Uterus (tissue), 2 donors: Measurements from ENCODE around the gene CD40.

Experiments
- CTCF ChIP-seq, 4 experiments: fragments of 200-600 bp in 2 of 4; fragments of 450-650 bp in 2 of 4; sonication (generic) in 2 of 4; IDR thresholded peaks; one replicate each; pipeline ENCODE4 v1.5.1; 2016 to 2019; ENCODE audit warnings: antibody characterized with exemption in 4 of 4, mild to moderate bottlenecking in 2 of 4, moderate library complexity in 1 of 4
- POLR2A ChIP-seq, 2 donors: fragments of 450-650 bp; IDR thresholded peaks; one replicate each; pipeline ENCODE4 v1.6.1; 2016; ENCODE audit warnings: antibody characterized with exemption in 2 of 2, mild to moderate bottlenecking in 1 of 2, moderate library complexity in 1 of 2

DNA sequence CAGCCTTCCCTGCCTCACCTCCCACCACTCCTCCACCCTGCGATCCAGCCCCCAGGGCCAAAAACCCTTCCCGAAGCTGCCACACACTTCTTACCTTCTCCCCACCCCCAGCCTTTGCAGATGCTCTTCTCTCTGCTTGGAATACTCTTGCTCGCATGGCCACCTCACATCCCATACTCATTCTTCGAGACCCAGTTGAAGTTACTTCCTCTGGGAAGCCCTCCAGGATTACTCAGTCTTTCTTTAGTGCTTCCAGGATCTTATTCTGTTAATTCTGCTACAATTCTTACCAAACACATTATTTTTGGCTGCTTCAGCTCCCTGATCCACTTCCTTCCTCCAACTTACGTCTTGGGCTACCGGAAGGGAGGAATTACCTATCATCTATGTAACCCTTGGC lies 54.3 kb downstream of the CD40 start:
- TF ChIP-seq CTCF (IDR thresholded peaks at IDR 0.05), result no peak
- no peak for TF ChIP-seq POLR2A (IDR thresholded peaks at IDR 0.05)
